SIG-M5 (cell line): ENCODE measurements around the gene LMX1B.
"Not testable (repeated sequence)": the region's sequence is repeated elsewhere in the genome, so short reads cannot be mapped to it uniquely, and the experiment has no call there.

Experiments used
- DNase-seq: peaks from one replicate; lab custom pipeline; 2025; lab: John Stamatoyannopoulos, UW

The LMX1B gene

DNA sequence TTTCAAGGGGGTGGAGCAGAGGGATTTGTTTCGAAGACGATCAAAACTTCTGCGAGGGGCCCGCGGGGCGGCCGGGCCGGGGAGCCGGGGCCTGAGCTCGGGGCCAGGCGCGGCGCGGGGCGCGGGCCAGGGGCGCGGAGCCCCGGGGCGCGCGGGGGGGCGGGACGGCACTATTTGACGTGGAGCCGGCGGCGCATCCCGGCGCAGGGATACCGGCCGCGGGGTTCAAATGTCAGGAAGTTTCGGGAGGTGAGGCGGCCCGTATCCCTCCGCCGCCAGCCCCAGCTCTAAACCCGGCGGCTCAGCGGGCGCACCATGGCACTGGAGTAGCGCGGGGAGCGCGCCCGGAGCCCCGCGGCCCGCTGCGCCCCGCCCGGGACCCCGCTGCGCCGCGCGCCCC, at the start of gene LMX1B:
Gene LMX1B, plus strand, starts transcription at position 278 of the 400 bp plus-strand sequence. CDS start 522 bp downstream, outside the sequence.
- DNase-seq: no peak

DNA sequence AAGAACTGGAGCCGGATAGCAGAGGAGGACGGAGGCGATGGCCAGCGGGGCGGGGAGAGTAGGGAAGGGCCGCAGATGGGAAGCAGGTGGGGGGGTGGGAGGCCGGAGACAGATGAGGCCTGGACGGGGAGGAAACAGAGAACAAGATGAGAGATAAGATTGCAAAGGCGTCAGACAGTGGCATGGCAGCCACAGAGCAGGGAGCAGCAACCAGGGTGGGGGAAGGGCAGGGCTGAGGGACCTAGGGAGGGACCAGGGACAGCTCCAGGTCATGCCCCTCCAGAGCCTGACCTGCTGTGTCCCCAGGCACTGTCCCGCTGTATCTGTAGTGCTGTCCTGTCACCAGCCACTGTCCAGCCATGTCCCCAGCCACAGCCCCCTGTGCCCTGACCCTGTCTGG, 49.6 kb upstream of the LMX1B start:
- DNase-seq: no peak

DNA sequence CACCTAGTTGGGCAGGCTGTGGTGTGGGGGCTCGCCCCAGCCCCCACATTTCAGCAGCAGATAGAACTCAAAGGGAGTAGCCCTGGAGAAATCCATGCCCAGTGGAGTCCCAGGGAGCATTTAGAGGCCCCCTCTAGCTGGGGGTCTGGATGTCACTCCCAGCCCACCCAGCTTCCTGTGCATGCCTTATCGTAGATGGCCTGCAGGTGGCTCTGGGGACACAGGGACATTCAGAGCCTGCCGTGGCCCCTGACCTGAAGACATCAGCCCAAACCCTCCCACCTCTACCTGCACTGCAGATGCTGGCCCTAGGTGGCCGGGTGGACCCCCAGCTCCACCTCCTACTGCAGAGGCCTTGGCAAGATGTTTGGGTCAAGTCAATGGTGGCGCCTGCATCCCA, 49.0 kb upstream of the LMX1B start:
- no peak for DNase-seq

DNA sequence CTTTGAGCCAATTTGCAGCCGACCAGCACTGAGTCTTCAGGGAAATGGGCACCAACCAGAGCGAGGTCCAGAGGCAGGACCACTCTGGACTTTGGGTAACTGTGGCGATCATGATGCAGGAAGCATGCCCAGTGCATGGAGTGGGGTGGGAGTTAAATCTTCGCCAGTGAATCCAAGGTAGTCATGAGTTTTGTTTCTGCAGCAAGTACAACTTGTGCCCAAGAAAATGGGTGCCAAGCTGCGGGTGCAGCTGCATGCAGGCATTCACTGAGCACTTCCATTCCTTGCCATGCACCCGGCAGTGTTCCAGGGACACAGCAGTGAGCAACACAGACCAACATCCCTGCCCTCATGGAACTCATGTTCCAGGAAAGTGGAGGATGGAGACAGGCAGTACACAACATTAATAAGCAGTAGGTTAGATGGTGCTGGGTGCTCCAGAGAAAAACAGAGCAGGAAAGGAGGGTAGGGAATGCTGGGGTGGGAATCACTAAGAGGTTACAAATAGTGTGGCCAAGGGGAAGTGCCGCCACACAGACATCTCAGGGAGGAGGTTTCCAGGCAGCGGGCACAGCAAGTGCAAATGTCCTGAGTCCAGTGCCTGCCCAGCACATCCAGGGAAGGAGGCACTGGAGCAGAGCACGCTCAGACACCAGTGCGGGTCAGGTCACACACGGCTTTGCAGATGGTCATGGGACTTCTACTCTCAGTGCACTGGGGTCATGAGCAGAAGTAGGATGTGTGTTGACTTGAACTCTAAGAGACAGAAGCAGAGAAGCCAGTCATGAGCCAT, 48.2 kb upstream of the LMX1B start:
- no peak for DNase-seq

DNA sequence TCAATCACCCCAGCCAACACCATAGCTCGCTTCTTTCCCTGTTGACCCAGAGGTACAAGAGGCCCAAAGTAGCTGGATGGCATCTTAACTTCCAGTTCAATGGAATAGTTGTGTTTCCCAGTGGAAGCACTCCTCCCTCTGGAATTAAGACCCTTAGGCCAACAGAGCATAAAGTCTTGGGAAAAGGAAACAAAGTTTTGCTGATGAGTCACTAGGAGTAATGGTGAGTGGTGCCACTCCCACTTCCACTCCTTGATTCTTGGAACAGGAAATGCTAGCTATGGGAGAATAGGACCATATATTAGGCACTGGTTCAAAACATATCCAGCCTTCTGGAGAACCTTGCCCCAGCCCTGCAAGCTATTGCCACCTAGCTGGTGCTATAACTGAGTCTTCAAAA, 44.7 kb upstream of the LMX1B start:
- no peak for DNase-seq

DNA sequence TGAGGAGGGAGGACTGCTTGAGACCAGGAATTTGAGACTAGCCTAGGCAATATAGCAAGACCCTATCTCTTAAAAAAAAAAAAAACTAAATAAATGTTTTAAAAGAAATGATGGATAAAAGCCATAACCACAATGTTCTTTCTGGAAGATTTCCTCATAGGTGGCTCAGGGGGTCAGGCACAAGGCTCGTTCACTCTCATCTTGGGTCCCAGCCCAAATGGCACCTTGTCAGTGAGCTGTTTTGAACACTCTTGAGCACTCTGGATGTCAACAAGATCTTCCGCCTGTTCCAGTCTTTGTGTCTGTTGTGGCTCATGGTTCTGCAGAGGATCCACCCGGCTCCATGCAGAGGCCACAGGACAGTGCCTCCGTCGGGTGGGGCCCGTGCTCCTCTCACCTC, 35.7 kb upstream of the LMX1B start:
- DNase-seq: no peak

DNA sequence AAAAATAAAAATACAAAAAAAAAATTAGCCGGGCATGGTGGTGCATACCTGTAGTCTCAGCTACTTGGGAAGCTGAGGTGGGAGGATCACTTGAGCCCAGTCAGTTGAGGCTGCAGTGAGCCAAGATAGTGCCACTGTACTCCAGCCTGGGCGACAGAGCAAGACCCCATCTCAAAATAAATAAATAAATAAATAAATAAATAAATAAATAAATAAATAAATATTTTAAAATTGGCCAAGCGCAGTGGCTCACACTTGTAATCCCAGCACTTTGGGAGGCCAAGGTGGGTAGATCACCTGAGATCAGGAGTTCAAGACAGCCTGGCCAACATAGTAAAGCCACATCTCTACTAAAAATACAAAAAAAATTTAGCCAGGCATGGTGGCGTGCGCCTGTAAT, 33.4 kb upstream of the LMX1B start:
- DNase-seq: not testable (repeated sequence)

DNA sequence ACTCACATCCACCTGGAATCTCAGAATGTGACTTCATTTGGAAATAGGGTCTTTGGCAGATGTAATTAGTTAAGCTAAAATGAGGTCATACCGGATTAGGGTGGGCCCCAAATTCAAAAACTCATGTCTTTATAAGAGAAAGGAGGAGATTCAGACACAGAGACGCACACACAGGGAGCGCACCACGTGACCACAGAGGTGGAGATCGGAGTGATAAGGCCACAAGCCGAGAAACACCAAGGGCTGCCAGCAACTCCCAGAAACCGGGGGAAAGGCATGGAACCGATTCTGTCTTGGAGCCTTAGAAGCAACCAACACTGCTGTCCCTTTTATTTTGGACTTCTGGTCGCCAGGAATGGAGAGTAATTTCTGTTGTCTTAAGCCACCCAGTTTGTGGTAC, 31.8 kb upstream of the LMX1B start:
- DNase-seq: no peak

DNA sequence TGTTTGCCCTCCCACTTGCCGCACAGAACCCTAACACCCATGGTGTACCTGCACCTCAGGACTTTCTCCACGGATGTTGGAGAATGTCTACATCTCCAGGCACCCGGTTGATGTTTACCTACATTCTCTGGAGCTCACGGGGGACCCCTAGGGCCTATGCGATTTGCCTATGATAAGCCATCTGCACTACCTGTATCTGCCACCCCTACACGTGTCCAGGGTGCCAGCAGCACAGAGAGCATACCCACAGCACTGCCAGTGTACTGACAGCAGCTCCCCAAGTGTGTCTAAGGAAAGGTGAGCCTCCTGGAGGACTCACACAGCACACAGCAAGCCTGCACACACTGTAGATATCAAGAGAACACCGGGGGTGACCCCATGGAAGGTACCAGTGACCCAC, 31.3 kb upstream of the LMX1B start:
- DNase-seq: no peak

DNA sequence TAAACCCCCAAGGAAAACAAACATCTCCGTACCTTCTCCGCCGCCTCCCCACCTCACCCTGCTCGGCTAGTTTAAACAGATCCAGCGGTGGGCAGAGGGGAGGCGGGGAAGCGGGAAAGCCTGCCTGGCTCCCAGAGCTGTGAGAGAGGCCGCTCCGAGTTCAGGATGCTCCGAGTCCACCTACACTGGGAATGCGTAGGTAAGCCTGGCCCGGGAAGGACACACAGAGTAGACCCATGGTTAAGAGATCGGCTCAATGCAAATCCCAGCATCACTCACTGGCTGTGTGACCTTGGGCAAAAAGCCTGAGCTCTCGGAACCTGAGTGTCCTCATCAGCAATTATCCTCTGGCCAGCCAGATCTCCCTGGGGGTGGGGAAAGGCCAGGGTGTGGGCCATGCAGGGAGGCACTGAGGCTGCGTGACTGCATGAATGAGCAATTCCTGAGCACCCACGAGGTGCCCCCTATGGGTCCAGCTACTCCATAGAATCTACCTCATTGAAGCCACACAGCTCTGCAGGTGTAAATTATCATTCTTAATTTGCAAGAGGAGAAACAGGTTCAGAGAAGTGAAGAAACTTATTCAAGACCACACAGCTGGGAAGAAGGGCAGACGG, 30.5 kb upstream of the LMX1B start:
- no peak for DNase-seq

DNA sequence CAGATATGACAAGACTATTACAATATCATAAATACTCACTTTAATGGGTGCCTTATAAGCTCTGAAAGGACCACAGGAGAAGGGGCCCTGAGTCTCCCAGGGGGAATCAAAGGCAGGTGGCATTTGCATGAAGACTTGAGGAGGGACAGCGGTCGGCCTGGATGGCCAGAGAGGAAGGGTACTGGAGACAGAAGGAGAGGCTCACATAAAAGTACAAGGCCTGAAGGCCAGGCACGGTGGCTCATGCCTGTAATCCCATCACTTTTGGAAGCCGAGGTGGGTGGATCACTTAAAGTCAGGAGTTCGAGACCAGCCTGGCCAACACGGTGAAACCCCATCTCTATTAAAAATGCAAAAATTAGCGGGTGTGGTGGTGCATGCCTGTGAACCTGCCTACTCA, 29.1 kb upstream of the LMX1B start:
- DNase-seq: no peak

DNA sequence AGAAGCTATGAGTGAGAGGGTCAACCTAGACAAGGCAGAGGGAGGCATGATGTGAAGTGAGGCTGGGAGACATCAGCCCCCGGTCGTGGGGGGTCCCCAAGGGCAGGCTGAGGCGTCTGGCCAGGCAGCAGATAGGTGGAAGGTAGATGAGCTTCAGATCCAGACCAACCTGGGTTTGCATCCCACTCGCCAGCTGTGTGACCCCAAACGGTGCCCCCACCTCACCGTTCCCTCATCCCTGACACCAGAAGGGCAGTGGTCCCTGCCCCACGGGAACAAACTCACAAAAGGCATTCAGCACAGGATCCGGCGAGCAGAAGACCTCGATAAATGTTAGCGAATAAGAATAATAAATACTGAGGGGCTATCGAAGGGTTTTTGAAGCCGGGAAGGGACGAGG, 27.5 kb upstream of the LMX1B start:
- no peak for DNase-seq

DNA sequence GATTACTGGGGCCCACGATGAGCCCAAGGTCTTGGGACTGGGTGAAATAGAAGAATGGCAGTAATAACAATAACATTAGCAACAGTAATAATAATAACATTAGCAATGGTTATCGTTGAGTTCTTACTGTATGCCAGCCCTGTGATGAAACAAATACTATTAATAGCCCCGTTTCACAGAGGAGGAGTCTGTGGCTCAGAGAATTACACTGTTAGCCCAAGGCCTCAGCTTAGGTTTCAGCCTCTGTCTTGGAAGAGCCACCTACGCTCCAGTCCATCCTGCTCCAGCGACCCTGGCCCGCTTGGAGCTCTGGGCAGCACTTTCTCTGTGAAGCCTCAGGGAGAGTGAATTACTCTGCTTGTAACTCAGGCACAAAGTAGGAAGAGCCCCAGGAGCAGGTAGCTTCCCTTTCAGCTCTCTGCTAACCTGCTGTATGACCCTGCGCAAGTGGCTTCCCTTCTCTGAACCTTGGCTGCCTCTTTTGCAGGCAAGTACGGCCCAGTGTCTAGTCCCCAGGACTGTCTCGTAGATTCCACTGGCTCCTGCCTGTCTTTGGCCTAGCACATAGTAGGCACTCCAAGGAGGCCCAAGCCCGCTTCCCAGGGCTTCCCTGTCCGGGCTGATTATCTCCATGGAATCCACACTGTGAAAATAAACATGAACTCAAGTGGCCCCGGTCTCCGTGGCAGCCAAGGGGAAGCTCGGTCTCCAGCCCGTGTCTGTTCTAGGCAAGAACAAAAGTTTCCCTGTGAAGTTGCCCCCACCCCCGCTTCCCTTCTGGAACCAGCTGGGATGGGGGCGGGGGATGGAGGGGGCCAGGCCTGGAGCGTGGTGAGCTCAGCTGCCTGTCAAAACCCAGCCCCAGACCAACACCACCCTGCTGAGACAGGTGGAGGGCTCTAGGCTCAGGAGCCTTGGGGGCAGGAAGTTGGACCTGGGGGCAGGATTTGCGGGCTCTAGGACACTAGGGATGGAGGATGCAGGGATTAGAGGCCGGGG, 26.2 kb upstream of the LMX1B start:
- no peak for DNase-seq

DNA sequence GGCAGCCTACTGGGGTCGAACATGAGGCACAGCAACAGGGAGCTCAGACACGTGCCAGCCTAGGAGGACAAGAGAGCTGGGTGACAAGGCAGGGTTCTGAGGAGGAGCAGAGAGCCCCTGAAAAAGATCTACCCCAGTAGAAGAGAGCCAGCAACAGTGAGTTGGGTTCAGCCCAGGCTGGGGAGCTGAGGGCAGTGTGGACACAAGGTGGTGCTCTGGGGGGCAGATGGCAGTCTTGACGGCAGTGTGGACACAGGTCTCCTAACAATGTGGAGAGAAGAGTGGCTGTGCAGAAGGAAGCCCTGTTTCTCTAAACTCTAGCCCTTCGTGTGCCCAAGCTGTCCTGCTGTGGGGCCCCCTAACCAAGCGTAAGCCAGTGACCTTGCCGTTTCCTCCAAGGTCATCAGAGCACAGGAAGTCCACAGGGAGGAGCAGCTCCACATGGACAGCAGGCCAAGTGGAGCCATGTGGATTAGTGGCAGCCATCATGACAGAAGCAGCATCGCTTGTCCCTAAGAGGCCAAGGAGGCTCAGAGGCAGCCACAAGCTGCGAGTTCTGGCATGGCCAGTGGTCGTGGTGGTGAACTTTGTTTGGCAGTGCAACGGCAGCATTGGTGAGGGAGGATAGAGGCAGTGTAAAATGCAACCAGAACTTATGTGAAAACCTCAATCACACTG, 25.1 kb upstream of the LMX1B start:
- DNase-seq: no peak

DNA sequence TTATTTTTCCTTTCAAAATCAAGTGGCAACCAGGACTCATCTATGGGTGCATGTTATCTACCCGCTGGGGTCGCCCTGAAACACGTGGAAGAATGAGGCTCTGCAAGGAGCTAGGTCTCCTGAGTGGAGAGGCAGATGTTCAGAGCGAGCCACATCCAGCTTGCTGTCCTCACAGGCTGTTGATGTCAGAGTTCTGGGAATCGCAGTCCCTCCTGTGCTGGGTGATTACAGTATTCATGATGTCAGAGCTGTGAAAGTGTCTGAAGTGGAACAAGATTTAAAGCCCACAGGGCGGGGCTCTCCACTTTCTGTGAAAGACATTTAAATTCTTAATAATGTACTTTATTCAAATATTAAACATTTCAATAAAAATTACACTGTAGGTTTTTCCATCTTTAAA, 24.4 kb upstream of the LMX1B start:
- no peak for DNase-seq

DNA sequence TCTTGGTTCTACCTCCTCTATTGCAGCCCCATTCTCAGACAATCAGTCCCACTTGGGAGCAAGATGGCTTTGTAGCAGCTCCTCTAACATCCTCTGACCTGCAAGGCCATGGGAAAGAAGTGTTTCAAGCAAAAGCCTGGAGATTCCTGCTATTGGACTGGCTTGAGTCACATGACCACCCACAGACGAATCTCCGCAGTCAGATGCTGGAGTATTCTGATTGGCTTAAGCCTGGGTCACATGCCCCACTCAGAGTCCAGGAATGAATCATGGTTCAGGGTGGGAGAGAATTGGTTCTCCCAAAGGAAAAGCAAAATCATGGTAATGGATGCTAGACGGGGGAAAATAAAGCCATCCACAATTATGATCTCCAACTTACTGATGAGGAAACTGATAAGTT, 22.6 kb upstream of the LMX1B start:
- DNase-seq: no peak

DNA sequence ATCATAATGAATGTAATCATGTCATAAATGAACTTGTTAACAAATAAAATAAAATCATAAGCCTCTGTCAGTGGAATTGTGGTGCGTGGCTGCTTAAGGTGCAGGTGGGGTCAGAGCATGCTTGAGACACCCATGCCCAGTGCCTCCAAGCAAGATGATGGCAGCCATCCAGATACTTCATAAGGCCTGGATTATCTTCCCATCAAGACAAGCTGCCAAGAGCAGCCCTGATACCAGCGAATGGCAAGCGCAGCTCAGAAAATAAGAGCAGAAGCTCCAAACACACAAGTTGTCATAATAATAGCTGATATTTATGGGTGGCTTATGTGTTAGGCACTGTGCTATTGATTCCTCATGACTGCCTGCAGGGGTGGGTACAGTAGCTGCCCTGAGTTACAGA, 21.8 kb upstream of the LMX1B start:
- no peak for DNase-seq

DNA sequence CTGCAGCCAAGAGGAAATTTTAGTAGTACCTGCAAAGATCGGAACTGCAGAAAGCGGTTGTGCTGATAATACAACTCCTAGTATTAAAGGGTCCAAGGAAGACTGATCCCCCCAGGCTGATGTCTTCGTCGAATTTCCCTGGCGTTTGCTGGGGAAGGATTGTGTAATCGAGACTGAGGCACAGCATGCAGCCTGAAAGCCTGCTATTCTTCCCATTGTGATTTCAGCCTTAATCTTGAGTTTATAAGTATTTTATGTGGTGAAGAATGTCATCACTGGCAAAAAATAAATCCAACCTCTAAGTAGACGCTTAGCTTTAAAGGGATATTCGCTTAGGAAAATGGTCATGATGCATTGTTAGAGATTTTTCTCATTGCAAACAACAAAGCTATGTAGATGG, 21.3 kb upstream of the LMX1B start:
- no peak for DNase-seq

DNA sequence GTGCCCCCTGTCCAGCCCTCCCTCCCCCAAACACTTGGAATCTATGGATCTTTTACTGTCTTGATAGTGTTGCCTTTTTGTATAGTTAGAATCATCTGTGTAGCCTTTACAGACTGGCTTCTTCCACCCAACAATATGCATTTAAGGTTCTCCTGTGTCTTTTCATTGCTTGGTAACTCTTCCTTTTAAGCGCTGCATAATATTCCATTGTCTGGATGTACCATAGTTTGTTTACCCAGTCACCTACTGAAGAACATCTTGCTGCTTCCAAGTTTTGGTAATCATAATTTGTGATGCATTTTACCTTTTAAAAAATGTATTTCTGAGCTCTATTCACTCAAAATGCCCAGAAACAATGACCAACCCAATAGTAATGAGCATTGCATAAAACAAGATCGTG, 17.7 kb upstream of the LMX1B start:
- DNase-seq: no peak

DNA sequence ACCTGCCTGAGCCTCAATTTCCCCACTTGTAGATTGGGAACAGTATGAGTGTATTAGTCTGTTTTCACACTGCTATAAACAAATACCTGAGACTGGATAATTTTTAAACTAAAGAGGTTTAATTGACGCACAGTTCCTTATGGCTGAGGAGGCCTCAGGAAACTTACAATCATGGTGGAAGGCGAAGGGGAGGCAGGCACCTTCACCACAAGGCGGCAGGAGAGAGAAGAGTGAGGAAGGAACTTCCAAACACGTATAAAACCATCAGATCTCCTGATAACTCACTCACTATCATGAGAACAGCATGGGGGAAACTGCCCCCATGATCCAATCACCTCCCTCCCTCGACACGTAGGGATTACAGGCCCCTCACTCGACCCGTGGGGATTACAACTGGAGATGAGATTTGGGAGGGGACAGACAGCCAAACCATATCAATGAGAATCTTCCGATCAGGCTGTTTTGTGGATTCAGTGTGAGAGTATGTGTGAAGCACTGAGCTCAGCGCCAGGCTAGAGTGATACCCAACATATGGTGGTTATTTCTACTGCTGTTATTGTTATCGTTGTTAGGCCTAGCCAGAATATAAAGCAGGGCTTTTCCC, 14.6 kb upstream of the LMX1B start:
- DNase-seq: no peak
